Mucosa of stomach (tissue), 1 donor: ENCODE results near the gene UBAC1.
"Not testable (repeated sequence)": the region's sequence is repeated elsewhere in the genome, so short reads cannot be mapped to it uniquely, and the experiment has no call there.

Experiments
- H3K27me3 ChIP-seq: one replicate; pipeline ENCODE4 v1.7.0; 2013; ENCODE audit warnings: mild to moderate bottlenecking, low read length; ENCODE audit not compliant: control insufficient read depth, insufficient read depth
- H3K36me3 ChIP-seq: one replicate; pipeline ENCODE4 v1.7.0; 2013; ENCODE audit warnings: low read length; ENCODE audit not compliant: control insufficient read depth, insufficient read depth
- H3K4me1 ChIP-seq: one replicate; pipeline ENCODE4 v1.7.0; 2013; ENCODE audit warnings: mild to moderate bottlenecking, low read length; ENCODE audit not compliant: control insufficient read depth, insufficient read depth
- H3K4me3 ChIP-seq: one replicate; pipeline ENCODE4 v1.7.0; 2013; ENCODE audit warnings: low read length
- H3K9ac ChIP-seq: one replicate; pipeline ENCODE4 v1.7.0; 2013; ENCODE audit warnings: mild to moderate bottlenecking, low read length, moderate library complexity
- H3K9me3 ChIP-seq: one replicate; pipeline ENCODE4 v1.7.0; 2013; ENCODE audit warnings: mild to moderate bottlenecking, low read length, moderate library complexity; ENCODE audit not compliant: control insufficient read depth
- donor health status: Pancreatic carcinoma.

UBAC1 gene

GRCh38 chr9:135924628-135925338 lies 36.4 kb downstream of the UBAC1 start:
- Histone ChIP-seq H3K9me3 (no peaks in the 10 kb centered on the region), H3K9ac (no peak overlapping the region), H3K27me3 (no peaks in the 10 kb centered on the region), H3K4me1 (peaks cover 13% of the 10 kb centered on the region), H3K4me3 (no peak overlapping the region), H3K36me3 (no peaks in the 10 kb centered on the region)

DNA sequence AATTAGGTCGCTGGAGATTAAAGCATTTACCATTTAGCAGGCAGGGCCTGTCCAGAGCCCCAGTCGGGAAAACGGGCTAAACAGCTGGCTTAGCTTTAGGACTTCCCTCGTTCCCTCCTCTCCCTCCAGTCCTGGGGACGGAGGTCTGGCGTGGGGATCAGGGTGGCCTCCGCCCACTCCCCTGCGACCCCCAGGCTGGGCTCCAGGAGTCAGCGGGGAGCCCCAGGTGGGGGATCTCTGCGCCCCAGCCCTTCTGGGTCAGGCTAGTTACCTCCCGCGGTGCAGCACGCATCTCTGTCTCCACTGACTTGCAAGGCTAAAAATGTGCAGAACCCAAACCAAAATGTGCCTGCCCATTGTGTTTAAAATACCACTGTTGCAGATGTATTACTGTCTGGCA lies 37.7 kb downstream of the UBAC1 start:
- Histone ChIP-seq H3K36me3 (no peaks in the 10 kb centered on the region), H3K4me1 (peaks cover 13% of the 10 kb centered on the region), H3K9ac (no peak overlapping the region), H3K4me3 (no peak overlapping the region), H3K9me3 (no peaks in the 10 kb centered on the region), H3K27me3 (no peaks in the 10 kb centered on the region)

GRCh38 chr9:135921749-135922310 lies 39.3 kb downstream of the UBAC1 start:
- H3K27me3 ChIP-seq = no peaks in the 10 kb centered on the region
- H3K9ac ChIP-seq = no peak overlapping the region
- no peaks in the 10 kb centered on the region for H3K9me3 ChIP-seq
- H3K36me3 ChIP-seq = no peaks in the 10 kb centered on the region
- H3K4me1 ChIP-seq = peaks cover 5% of the 10 kb centered on the region
- H3K4me3 ChIP-seq = no peak overlapping the region

- Histone ChIP-seq H3K9me3 (peaks cover 6% of the 10 kb centered on the region), H3K4me3 (no peak overlapping the region), H3K4me1 (no peaks in the 10 kb centered on the region), H3K9ac (no peak overlapping the region), H3K27me3 (no peaks in the 10 kb centered on the region), H3K36me3 (peaks cover 2% of the 10 kb centered on the region)
Observed at GRCh38 chr9:135920973-135921585, 40.1 kb downstream of the UBAC1 start.

DNA sequence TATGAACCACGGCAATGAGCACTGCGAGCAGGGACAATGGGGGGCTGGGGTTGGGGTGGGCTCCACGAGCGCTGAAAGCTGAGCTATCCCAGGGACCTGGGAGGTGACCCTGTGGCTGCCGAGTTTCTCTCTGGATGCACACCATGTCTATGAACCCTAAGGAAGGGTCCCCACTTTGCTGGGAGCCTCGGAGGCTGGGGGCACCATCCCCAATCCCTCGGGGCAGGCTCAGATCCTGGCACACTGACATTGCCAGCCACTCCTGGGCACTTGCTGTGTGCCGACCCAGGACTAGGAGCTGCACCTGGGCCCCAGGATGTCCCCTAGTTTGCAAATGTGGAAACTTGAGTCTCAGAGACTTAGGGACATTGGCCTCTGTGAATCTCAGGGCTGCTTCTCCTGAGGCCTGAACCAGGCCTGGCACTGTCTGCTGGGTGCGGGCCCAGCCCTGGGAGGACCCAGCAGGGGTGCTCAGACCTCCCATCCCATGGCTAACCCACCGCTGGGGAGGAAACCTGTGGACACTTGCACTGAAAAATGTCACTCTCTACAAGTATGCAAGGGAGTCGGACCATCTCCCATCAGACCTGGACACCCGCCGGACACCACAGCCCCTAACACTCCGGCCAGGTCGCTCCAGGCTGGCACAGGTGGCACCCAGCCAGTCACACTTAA lies 40.8 kb downstream of the UBAC1 start:
- peaks cover 8% of the 10 kb centered on the region for H3K9me3 ChIP-seq
- H3K27me3 ChIP-seq = no peaks in the 10 kb centered on the region
- peaks cover 4% of the 10 kb centered on the region for H3K36me3 ChIP-seq
- no peak overlapping the region for H3K9ac ChIP-seq
- no peak overlapping the region for H3K4me3 ChIP-seq
- no peaks in the 10 kb centered on the region for H3K4me1 ChIP-seq

- H3K4me3 ChIP-seq = no peak overlapping the region
- no peaks in the 10 kb centered on the region for H3K27me3 ChIP-seq
- H3K4me1 ChIP-seq = no peaks in the 10 kb centered on the region
- no peak overlapping the region for H3K9ac ChIP-seq
- peaks cover 4% of the 10 kb centered on the region for H3K36me3 ChIP-seq
- peaks cover 8% of the 10 kb centered on the region for H3K9me3 ChIP-seq
Observed at GRCh38 chr9:135919318-135919890, 41.8 kb downstream of the UBAC1 start.

DNA sequence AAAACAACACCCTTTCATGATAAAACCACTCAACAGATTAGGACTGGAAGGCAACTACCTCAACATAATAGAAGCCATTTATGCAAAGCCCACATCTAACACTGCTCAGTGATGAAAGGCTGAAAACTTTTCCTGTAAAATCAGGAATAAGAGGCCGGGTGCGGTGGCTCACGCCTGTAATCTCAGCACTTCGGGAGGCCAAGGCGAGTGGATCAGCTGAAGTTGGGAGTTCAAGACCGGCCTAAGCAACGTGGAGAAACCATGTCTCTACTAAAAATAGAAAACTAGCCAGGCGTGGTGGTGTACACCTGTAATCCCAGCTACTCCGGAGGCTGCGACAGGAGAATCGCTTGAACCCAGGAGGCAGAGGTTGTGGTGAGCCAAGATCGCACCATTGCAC lies 44.9 kb downstream of the UBAC1 start:
- not testable (repeated sequence) for H3K9me3 ChIP-seq, H3K4me3 ChIP-seq, H3K27me3 ChIP-seq, H3K9ac ChIP-seq, H3K36me3 ChIP-seq, H3K4me1 ChIP-seq

DNA sequence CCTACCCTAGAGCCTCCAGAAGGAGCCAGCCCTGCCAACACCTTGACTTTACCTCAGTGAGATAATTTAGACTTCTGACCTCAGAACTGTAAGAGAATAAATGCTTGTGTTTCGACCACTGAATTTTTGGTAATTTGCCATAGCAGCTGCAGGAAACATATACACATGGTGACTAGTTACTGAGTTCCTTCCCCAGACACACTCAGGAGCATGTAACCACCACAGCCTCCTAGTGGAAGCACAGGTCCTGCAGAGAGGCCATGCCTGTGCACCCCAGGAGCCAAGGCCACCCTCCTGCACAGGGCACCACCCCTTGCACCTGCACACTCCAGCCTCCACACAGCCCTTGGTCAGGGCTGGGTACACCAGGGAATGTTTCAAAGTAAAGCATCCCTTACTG lies 46.3 kb downstream of the UBAC1 start:
- H3K4me1 ChIP-seq = no peaks in the 10 kb centered on the region
- H3K36me3 ChIP-seq = peaks cover 4% of the 10 kb centered on the region
- no peak overlapping the region for H3K9ac ChIP-seq
- H3K4me3 ChIP-seq = no peak overlapping the region
- H3K27me3 ChIP-seq = no peaks in the 10 kb centered on the region
- H3K9me3 ChIP-seq = peaks cover 8% of the 10 kb centered on the region

- not testable (repeated sequence) for H3K9ac ChIP-seq, H3K36me3 ChIP-seq, H3K4me3 ChIP-seq, H3K27me3 ChIP-seq, H3K9me3 ChIP-seq
- peaks cover 11% of the 10 kb centered on the region for H3K4me1 ChIP-seq
Observed at GRCh38 chr9:135911233-135911632, 49.9 kb downstream of the UBAC1 start.

DNA sequence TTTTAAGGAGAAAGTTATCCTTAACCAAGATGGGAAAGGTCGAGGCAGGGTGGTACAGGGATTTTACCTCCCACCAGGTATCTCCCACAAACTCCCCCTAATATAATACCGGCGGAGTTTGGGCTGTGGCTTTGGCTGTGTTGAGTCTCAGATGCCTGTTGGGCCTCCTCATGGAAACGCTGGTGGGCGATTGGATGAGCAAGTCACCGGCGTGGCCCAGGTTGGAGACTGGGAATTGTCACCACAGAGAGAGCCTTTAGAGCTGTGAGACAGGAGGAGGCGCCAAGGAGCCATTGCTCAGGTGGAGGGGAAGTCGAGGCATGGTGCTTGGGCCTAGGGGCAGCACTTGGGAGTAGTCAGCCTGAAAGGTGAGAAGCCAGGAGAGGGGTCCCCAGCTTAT lies 50.4 kb downstream of the UBAC1 start:
- Histone ChIP-seq H3K4me1 (peaks cover 16% of the 10 kb centered on the region), H3K9ac (no peak overlapping the region), H3K36me3 (no peaks in the 10 kb centered on the region), H3K4me3 (no peak overlapping the region), H3K27me3 (no peaks in the 10 kb centered on the region), H3K9me3 (no peaks in the 10 kb centered on the region)

DNA sequence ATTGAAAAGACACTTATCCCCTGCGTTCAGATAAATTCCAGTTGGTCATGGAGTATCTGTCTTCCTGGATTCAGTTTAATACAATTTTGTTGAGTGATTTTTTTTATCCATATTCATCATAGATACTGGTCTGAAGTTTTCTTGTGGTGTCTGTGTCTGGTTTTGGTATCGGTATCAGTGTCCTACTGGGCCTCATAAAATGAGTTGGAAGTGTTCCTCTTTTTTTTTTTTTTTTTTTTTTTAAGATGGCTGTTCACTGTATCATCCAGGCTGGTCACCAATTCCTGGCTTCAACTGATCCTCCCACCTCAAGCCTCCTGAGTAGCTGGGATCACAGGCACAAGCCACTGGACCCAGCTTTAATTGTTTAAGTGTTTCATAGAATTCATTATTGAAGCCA lies 51.0 kb downstream of the UBAC1 start:
- H3K9ac ChIP-seq = no peak overlapping the region
- H3K36me3 ChIP-seq = no peaks in the 10 kb centered on the region
- no peaks in the 10 kb centered on the region for H3K27me3 ChIP-seq
- H3K9me3 ChIP-seq = no peaks in the 10 kb centered on the region
- no peak overlapping the region for H3K4me3 ChIP-seq
- peaks cover 21% of the 10 kb centered on the region for H3K4me1 ChIP-seq

DNA sequence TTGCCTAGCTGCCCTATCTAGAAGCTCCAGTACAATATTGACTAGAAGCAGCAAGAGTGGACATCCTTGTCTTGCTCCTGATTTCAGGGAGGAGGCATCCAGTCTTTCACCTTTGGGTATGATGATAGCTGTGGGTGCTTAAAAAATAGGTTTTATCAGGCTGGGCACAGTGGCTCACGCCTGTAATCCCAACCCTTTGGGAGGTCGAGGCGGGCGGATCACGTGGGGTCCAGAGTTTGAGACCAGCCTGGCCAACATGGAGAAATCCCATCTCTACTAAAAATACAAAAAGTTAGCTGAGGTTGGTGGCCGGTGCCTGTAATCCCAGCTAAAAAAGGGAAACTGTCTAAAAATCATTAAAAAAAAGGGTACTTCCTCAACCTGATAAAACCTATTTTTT lies 51.8 kb downstream of the UBAC1 start:
- H3K9me3 ChIP-seq = no peaks in the 10 kb centered on the region
- no peak overlapping the region for H3K9ac ChIP-seq
- H3K36me3 ChIP-seq = no peaks in the 10 kb centered on the region
- H3K27me3 ChIP-seq = no peaks in the 10 kb centered on the region
- H3K4me3 ChIP-seq = no peak overlapping the region
- peaks cover 28% of the 10 kb centered on the region for H3K4me1 ChIP-seq
